Measurements from ENCODE around the gene PHOX2B.
"Not testable (repeated sequence)": the region's sequence is repeated elsewhere in the genome, so short reads cannot be mapped to it uniquely, and the experiment has no call there.

PHOX2B gene

GRCh38 chr4:41747230-41748055 is 1.1 kb downstream of the PHOX2B start:
- no peak for DNase-seq

- DNase-seq = no peak
Observed at GRCh38 chr4:41746440-41747229, 1.9 kb downstream of the PHOX2B start.

GRCh38 chr4:41746025-41746439 is 2.5 kb downstream of the PHOX2B start:
- DNase-seq = no peak

- DNase-seq = no peak
Observed at GRCh38 chr4:41745292-41746024, 3.1 kb downstream of the PHOX2B start.

- DNase-seq = no peak
Observed at GRCh38 chr4:41744572-41745291, 3.8 kb downstream of the PHOX2B start.

- DNase-seq = no peak
Observed at GRCh38 chr4:41741354-41741753, 7.2 kb downstream of the PHOX2B start.

- not testable (repeated sequence) for DNase-seq
Observed at GRCh38 chr4:41737491-41737890, 11.0 kb downstream of the PHOX2B start.

GRCh38 chr4:41734371-41734770 is 14.2 kb downstream of the PHOX2B start:
- no peak for DNase-seq

GRCh38 chr4:41731569-41732126 is 16.9 kb downstream of the PHOX2B start:
- DNase-seq = no peak

- DNase-seq = no peak
Observed at GRCh38 chr4:41728573-41728913, 20.0 kb downstream of the PHOX2B start.

- DNase-seq = no peak
Observed at GRCh38 chr4:41727861-41728572, 20.5 kb downstream of the PHOX2B start.

GRCh38 chr4:41725254-41725653 is 23.3 kb downstream of the PHOX2B start:
- no peak for DNase-seq

GRCh38 chr4:41723286-41723685 is 25.2 kb downstream of the PHOX2B start:
- DNase-seq = no peak

GRCh38 chr4:41722181-41722580 is 26.3 kb downstream of the PHOX2B start:
- DNase-seq = no peak

GRCh38 chr4:41719417-41719816 is 29.1 kb downstream of the PHOX2B start:
- DNase-seq = peak; percentile 0

- no peak for DNase-seq
Observed at GRCh38 chr4:41718907-41719306, 29.6 kb downstream of the PHOX2B start.

- no peak for DNase-seq
Observed at GRCh38 chr4:41715155-41715554, 33.4 kb downstream of the PHOX2B start.

GRCh38 chr4:41714364-41715000 is 34.0 kb downstream of the PHOX2B start:
- no peak for DNase-seq

GRCh38 chr4:41713768-41714167 is 34.8 kb downstream of the PHOX2B start:
- no peak for DNase-seq

- DNase-seq = no peak
Observed at GRCh38 chr4:41712425-41712824, 36.1 kb downstream of the PHOX2B start.

- not testable (repeated sequence) for DNase-seq
Observed at GRCh38 chr4:41711654-41712053, 36.9 kb downstream of the PHOX2B start.
